Cardiac fibroblast (primary cell): ENCODE results near the gene MRPL28.

Experiments
- DNase-seq, 2 donors: peaks; one replicate each; pipeline versions ENCODE4 v3.0.0 to v3.0.0-alpha.2; 2010; ENCODE audit warnings: low read depth in 2 of 2
- H3K4me3 ChIP-seq, 2 donors: replicated peaks in 1 of 2; 1 replicate in 1 of 2; 2 replicates in 1 of 2; pipeline ENCODE4 v1.5.1; 2011; ENCODE audit warnings: low read depth in 2 of 2, low read length in 2 of 2, mild to moderate bottlenecking in 2 of 2, moderate library complexity in 1 of 2
- TF ChIP-seq, protein P1 (sequence below): IDR thresholded peaks from one replicate; pipeline ENCODE4 v1.5.1; 2011; ENCODE audit warnings: low read depth, mild to moderate bottlenecking, low read length, inconsistent platforms

The MRPL28 gene

GRCh38 chr16:361872-362701, 8.3 kb downstream of the MRPL28 start:
- no peak overlapping the region for H3K4me3 ChIP-seq
- DNase-seq = peak; percentile 79 to 83

GRCh38 chr16:361341-361871, 8.9 kb downstream of the MRPL28 start:
- TF ChIP-seq, protein P1, sequence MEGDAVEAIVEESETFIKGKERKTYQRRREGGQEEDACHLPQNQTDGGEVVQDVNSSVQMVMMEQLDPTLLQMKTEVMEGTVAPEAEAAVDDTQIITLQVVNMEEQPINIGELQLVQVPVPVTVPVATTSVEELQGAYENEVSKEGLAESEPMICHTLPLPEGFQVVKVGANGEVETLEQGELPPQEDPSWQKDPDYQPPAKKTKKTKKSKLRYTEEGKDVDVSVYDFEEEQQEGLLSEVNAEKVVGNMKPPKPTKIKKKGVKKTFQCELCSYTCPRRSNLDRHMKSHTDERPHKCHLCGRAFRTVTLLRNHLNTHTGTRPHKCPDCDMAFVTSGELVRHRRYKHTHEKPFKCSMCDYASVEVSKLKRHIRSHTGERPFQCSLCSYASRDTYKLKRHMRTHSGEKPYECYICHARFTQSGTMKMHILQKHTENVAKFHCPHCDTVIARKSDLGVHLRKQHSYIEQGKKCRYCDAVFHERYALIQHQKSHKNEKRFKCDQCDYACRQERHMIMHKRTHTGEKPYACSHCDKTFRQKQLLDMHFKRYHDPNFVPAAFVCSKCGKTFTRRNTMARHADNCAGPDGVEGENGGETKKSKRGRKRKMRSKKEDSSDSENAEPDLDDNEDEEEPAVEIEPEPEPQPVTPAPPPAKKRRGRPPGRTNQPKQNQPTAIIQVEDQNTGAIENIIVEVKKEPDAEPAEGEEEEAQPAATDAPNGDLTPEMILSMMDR = no peak
- no peak overlapping the region for H3K4me3 ChIP-seq
- DNase-seq = no peak

More at GRCh38 chr16:361872-362701, 8.3 kb downstream of the MRPL28 start:
- TF ChIP-seq, protein P1 = peak; percentile 84

DNA sequence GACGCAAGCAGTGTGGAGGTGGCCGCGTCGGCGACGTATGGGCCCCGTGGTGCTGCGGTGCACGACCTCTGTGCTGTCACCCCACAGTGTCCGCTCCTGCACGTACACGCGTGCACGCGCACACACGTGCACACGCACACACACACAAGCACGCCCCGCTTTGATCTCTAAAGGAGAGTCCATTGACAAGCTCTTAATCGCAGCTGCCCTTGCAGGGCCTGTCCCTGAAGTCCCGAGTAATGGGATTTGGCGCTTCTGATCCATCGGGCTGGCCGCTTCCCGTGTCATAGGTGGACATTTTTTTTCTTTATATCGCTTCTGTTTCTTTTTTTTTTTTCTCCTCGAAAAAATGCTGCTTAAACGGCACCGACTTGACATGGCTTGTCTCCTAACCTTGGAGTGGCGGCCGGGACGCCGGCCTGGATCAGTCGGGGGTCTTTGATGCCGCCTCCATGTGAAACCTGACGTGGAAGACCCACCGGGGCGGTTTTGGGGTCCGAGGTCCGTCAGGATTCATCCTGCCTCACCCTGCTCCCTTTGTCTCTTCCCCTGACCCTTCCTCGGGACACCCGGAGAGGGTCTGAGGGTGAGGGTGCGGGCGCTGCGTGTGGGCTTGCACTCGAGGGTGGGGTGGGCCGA, 9.5 kb downstream of the MRPL28 start:
- TF ChIP-seq, protein P1 = no peak
- H3K4me3 ChIP-seq = no peak overlapping the region
- no peak for DNase-seq

GRCh38 chr16:359871-360697, 10.3 kb downstream of the MRPL28 start:
- H3K4me3 ChIP-seq = no peak overlapping the region
- TF ChIP-seq, protein P1 = no peak
- DNase-seq = no peak

DNA sequence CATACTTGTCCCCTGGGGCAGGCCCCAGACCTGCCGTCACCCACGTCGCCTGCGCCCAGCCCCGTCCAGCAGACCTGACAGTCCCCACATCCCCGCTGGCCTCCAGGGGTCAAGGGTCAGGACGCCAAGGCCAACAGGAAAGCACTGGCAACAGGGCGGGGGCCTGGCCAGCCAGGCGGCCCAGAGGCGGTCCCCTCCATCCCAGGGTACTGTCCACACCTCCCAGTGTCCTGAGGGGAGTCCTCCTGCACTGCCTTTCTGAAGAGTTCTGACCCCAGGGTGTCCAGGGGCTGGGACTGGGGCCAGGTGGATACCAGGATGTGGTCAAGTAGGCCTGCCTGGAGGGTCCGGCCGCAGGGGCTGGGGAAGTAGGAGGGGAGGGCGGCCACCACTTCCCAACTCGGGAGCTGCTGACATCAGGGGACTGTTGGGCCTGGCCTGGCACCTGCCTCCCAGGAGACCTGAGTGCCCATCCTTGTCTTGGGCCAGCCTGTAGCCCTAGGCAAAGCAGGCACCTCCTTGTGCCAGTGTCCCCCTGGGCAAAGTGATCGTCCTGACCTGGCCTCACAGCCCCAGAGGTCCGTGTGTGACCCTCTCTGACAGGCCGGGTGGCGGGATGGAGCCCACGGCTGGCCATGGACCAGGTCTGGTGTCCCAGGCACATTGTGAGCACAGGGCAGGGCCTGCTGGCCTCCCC, 11.1 kb downstream of the MRPL28 start:
- no peak overlapping the region for H3K4me3 ChIP-seq
- TF ChIP-seq, protein P1 = no peak
- no peak for DNase-seq

DNA sequence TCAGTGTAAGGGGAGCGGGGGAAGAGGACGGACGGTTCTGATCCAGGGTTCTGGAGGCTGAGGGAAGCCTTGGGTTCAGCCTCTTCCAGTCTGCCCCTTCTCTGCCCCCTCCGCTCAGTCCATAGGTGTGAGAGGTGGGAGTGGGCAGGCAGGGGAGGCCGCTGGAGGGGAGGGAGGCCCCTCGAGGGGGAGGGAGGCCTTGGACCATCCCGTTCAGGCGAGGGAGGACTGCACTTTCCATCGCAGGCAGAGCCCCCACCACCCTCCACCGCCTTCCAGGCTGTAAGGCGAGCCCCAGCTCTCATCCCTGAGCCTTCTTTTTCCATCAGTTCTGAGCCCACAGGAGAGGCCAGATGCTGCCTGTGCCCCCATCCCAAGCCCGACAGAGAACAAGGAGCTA, 13.6 kb downstream of the MRPL28 start:
- TF ChIP-seq, protein P1 = no peak
- no peak overlapping the region for H3K4me3 ChIP-seq
- DNase-seq = no peak
